CD8-positive, alpha-beta memory T cell (primary cell): ENCODE measurements around the gene ADAM8. TPM values are rescaled to one million over a fixed set of nuclear protein-coding genes. Genes with fewer than 3 reads are reported as not detected.

Source experiments
- CTCF ChIA-PET: fragments of 350-600 bp; sonication (Branson Sonifier 250); formaldehyde crosslinking; loops from one replicate; lab custom pipeline; 2021; ENCODE audit warnings: antibody characterized with exemption; lab: Charles Lee
- POLR2A ChIA-PET: fragments of 350-600 bp; sonication (Branson Sonifier 250); formaldehyde crosslinking; loops from one replicate; lab custom pipeline; 2021; ENCODE audit warnings: antibody characterized with exemption; lab: Charles Lee
- DNase-seq, 5 donors: peaks; one replicate each; pipeline versions ENCODE4 v3.0.0 to v3.0.0-alpha.2; 2020 to 2022; ENCODE audit warnings: mixed read lengths in 1 of 5
- H3K27ac ChIP-seq: one replicate; pipeline ENCODE4 v1.7.0; 2013; ENCODE audit warnings: low read depth, mild to moderate bottlenecking, low read length, moderate library complexity
- H3K27me3 ChIP-seq: 2 replicates; pipeline ENCODE4 v1.7.0; 2013; ENCODE audit warnings: low read length, mild to moderate bottlenecking; ENCODE audit not compliant: insufficient read depth, poor library complexity, severe bottlenecking
- H3K36me3 ChIP-seq: 2 replicates; pipeline ENCODE4 v1.7.0; 2013; ENCODE audit warnings: mild to moderate bottlenecking, low read length, moderate library complexity; ENCODE audit not compliant: insufficient read depth
- H3K4me1 ChIP-seq: 2 replicates; pipeline ENCODE4 v1.7.0; 2013; ENCODE audit warnings: mild to moderate bottlenecking, low read length, moderate library complexity; ENCODE audit not compliant: insufficient read depth
- H3K4me3 ChIP-seq: 2 replicates; pipeline ENCODE4 v1.7.0; 2013; ENCODE audit warnings: mild to moderate bottlenecking, low read length
- H3K9me3 ChIP-seq: 2 replicates; pipeline ENCODE4 v1.7.0; 2013; ENCODE audit warnings: mild to moderate bottlenecking, low read length
- H3K27ac Mint-ChIP-seq, 8 donors: one replicate each; pipeline ENCODE4 v1.8.0; 2020 to 2021; ENCODE audit warnings: mixed read lengths in 8 of 8, mild to moderate bottlenecking in 6 of 8, inconsistent platforms in 3 of 8, moderate library complexity in 3 of 8
- H3K27me3 Mint-ChIP-seq, 2 donors: one replicate each; pipeline ENCODE4 v1.8.0; 2020 to 2021; ENCODE audit warnings: mixed read lengths in 2 of 2, mild to moderate bottlenecking in 1 of 2, moderate library complexity in 1 of 2
- H3K36me3 Mint-ChIP-seq, 3 donors: one replicate each; pipeline ENCODE4 v1.8.0; 2020 to 2021; ENCODE audit warnings: mixed read lengths in 3 of 3, inconsistent platforms in 1 of 3, mild to moderate bottlenecking in 1 of 3
- H3K4me1 Mint-ChIP-seq, 3 donors: one replicate each; pipeline ENCODE4 v1.8.0; 2020 to 2021; ENCODE audit warnings: mixed read lengths in 3 of 3, inconsistent platforms in 1 of 3, mild to moderate bottlenecking in 1 of 3
- H3K4me3 Mint-ChIP-seq, 7 donors: one replicate each; pipeline ENCODE4 v1.8.0; 2020 to 2021; ENCODE audit warnings: mixed read lengths in 7 of 7, mild to moderate bottlenecking in 6 of 7, moderate library complexity in 4 of 7, inconsistent platforms in 2 of 7
- H3K9me3 Mint-ChIP-seq, 5 donors: one replicate each; pipeline ENCODE4 v1.8.0; 2020 to 2022; ENCODE audit warnings: mixed read lengths in 5 of 5, mild to moderate bottlenecking in 3 of 5, moderate library complexity in 2 of 5, inconsistent platforms in 1 of 5
- polyA plus RNA-seq: library from polyadenylated mRNA; unstranded; fragments of 300-500 nt; fragmentation: Illumina TruSeq; gene quantifications from one replicate; pipeline ENCODE4 v1.2.3, GENCODE V29; 2021
- total RNA-seq, 2 experiments: library from RNA; stranded (reverse); gene quantifications; one replicate each; pipeline ENCODE4 v1.2.3, GENCODE V29; 2021

Gene ADAM8
- total and polyA plus RNA-seq, 3 experiments from 2014 or later: 67.0 to 74.9 (median 70.0) TPM

DNA sequence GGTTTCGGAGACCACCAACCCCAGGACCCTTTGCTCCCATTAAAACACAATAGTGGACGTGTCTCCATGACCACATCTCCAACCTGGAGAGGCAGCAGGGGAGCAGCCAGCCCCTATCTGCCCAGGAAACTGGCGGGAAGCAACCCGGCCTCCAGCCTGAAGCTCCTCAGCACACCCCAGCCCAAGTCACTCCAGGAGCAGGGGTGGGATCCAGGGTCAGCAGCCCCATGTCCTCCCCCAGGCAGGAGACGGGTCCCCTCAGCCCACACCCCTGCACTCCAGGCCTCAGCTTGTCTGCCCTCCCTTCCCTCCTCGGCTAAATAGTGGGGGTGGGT lies 601 bp downstream of the ADAM8 start:
- ChIA-PET CTCF (interaction anchor here (0.9 to 3.5 kb wide), 7 partner anchors 9 to 132 kb away, joined by 3 to 17 read pairs (median 10); no protein-coding TSS in a partner anchor), POLR2A (interaction anchor here (1.0 to 1.5 kb wide), 4 partner anchors 12 to 114 kb away, joined by 3 to 7 read pairs (median 4); no protein-coding TSS in a partner anchor)
- Mint-ChIP-seq H3K4me1 (peaks cover 23 to 54% (median 34%) of the 10 kb centered on the region in 3 donors), H3K27me3 (no peaks in the 10 kb centered on the region), H3K9me3 (no peaks in the 10 kb centered on the region), H3K27ac (peak overlapping the region; percentile 93 to 99 (median 96)), H3K36me3 (peaks cover 0 to 32% (median 0%) of the 10 kb centered on the region in 3 donors), H3K4me3 (peak overlapping the region; percentile 88 to 97 (median 91))
- H3K9me3 ChIP-seq: no peaks in the 10 kb centered on the region
- H3K27me3 ChIP-seq: no peaks in the 10 kb centered on the region
- peak overlapping the region; percentile 93 for H3K27ac ChIP-seq
- H3K4me3 ChIP-seq: peak overlapping the region; percentile 88
- peaks cover 45% of the 10 kb centered on the region for H3K4me1 ChIP-seq
- DNase-seq: no peak
- peaks cover 3% of the 10 kb centered on the region for H3K36me3 ChIP-seq

DNA sequence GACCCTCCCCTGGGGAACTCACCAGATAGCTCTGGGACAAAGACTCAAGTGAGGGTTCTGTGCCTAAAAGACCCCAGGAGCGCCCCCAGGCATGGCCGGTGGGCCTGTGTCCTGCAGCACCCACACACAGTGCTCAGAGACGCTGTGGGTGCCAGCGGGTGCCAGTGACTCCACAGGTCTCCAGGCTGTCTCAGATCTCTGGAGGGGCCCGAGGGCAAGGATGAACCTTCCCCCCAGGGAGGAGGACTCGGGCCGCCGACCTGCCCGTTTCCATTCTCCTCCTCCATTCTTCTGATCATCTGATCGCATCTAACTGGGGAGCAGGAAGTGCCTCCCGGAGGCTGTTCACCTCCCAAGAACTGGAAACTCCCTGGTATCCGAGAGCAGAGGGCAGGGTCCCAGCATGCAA lies 980 bp downstream of the ADAM8 start:
- no peaks in the 10 kb centered on the region for H3K9me3 Mint-ChIP-seq
- Histone ChIP-seq H3K4me1 (peaks cover 45% of the 10 kb centered on the region), H3K27me3 (no peaks in the 10 kb centered on the region), H3K27ac (peak overlapping the region; percentile 93), H3K36me3 (peaks cover 3% of the 10 kb centered on the region), H3K4me3 (peak overlapping the region; percentile 88), H3K9me3 (no peaks in the 10 kb centered on the region)
- H3K4me3 Mint-ChIP-seq: peak overlapping the region; percentile 88 to 97 (median 91)
- ChIA-PET CTCF (interaction anchor here (0.8 to 3.5 kb wide), 9 partner anchors 9 to 131 kb away, joined by 3 to 17 read pairs (median 5); no protein-coding TSS in a partner anchor), POLR2A (interaction anchor here (1.0 to 1.5 kb wide), 5 partner anchors 11 to 114 kb away, joined by 3 to 8 read pairs (median 5); no protein-coding TSS in a partner anchor)
- H3K27ac Mint-ChIP-seq: peak overlapping the region; percentile 93 to 99 (median 96)
- H3K36me3 Mint-ChIP-seq: peaks cover 0 to 34% (median 0%) of the 10 kb centered on the region in 3 donors
- DNase-seq: peak in 3 of 5 donors; percentile 36 to 68 (median 44)
- no peaks in the 10 kb centered on the region for H3K27me3 Mint-ChIP-seq
- peaks cover 23 to 54% (median 34%) of the 10 kb centered on the region in 3 donors for H3K4me1 Mint-ChIP-seq

DNA sequence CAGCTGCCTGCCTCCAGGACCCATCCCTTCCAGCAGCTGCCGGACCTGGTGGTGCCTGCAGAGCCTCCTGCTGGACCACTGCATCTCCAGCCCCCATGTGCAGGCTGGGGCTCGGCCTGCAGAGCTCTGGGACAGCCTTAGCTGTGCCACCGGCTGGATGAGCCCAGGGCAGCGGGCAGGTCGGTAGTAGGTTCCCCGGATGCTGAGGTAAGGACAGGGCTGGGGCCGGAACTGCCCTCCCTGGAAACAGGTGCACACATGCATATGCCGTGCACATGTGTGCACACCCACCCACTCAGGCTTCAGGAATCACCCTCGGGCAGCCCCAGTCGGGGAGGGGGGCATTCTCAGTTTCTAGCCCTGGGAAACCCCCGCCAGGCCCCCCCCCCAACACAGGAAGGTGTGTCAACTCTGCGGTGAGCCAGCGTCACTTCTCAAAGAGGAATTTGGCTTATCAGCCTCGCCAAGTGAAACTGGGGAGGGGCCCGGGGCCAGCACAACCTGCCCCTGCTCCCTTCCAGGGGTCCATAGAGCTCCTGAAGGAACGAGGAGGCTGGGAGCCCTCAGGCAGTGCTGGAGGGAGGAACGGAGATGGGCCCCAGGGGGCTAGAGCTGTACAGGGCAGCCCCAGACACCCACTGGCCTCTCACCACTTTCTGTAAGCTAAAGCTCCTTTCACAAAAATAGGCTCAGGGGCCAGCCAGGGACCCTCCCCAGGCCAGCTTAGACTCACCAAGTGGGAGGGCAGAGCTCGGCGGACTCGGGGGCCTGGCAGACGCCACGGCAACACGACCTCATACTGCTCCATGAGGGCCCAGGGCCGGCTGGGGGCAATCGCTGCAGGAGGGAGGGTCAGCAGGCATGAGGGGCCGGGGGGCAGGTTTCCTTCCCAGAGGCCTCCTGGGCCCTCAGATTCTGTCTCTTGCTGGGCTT lies 1.7 kb downstream of the ADAM8 start:
- peaks cover 45% of the 10 kb centered on the region for H3K4me1 ChIP-seq
- Mint-ChIP-seq H3K4me1 (peaks cover 23 to 50% (median 34%) of the 10 kb centered on the region in 3 donors), H3K9me3 (no peaks in the 10 kb centered on the region), H3K27me3 (no peaks in the 10 kb centered on the region), H3K36me3 (peaks cover 0 to 35% (median 0%) of the 10 kb centered on the region in 3 donors), H3K4me3 (peak overlapping the region; percentile 88 to 97 (median 91)), H3K27ac (peak overlapping the region; percentile 93 to 99 (median 96))
- H3K27ac ChIP-seq: peak overlapping the region; percentile 93
- ChIA-PET CTCF (interaction anchor here (0.8 to 3.5 kb wide), 9 partner anchors 8 to 131 kb away, joined by 3 to 17 read pairs (median 5); no protein-coding TSS in a partner anchor), POLR2A (interaction anchor here (1.0 to 1.5 kb wide), 3 partner anchors 11 to 115 kb away, joined by 3 to 8 read pairs (median 7); no protein-coding TSS in a partner anchor)
- peak overlapping the region; percentile 88 for H3K4me3 ChIP-seq
- peak; percentile 71 to 92 (median 80) for DNase-seq
- H3K36me3 ChIP-seq: peaks cover 10% of the 10 kb centered on the region
- H3K9me3 ChIP-seq: no peaks in the 10 kb centered on the region
- H3K27me3 ChIP-seq: no peaks in the 10 kb centered on the region

DNA sequence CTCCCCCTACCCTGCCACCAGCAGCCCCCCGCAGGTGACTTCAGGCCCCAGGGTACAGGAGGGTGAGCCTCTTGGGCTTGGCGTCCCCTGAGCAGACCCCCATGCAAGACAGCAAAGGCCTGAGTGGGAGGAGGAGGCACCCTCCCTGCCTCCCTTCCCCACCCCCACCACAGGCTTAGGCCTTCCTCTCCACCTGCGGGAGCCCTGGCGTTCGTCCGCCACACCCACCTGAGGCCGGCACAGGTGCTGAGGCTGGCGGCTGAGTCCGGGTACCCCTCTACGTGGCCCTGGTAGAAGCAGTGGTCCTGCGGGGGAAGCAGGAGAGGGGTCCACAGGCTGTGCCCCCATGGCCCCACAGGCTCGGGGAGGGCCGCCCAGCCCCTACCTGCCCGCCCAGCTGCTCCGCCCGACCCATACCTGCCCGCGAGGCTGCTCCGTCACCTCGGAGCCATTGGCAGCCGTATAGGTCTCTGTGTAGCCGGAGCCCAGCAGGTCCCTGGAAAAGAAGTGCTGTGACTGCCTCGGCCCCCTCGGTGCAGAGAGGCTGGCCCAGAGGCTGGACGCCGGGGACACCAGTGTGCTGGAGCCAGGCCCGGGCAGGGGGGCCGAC lies 3.0 kb downstream of the ADAM8 start:
- Histone ChIP-seq H3K27me3 (no peaks in the 10 kb centered on the region), H3K9me3 (no peaks in the 10 kb centered on the region), H3K36me3 (peaks cover 11% of the 10 kb centered on the region), H3K27ac (no peak overlapping the region), H3K4me1 (peaks cover 34% of the 10 kb centered on the region), H3K4me3 (no peak overlapping the region)
- Mint-ChIP-seq H3K27me3 (no peaks in the 10 kb centered on the region), H3K4me3 (peak overlapping the region in 1 of 7 donors; percentile 34), H3K9me3 (no peaks in the 10 kb centered on the region), H3K4me1 (peaks cover 12 to 36% (median 22%) of the 10 kb centered on the region in 3 donors), H3K27ac (peak overlapping the region in 3 of 8 donors; percentile 32 to 87 (median 68)), H3K36me3 (peaks cover 0 to 42% (median 0%) of the 10 kb centered on the region in 3 donors)
- POLR2A ChIA-PET: no interaction called here
- CTCF ChIA-PET: interaction anchor here (2.1 kb wide), 1 partner anchor 10 kb away, joined by 10 read pairs; no protein-coding TSS in a partner anchor
- no peak for DNase-seq

DNA sequence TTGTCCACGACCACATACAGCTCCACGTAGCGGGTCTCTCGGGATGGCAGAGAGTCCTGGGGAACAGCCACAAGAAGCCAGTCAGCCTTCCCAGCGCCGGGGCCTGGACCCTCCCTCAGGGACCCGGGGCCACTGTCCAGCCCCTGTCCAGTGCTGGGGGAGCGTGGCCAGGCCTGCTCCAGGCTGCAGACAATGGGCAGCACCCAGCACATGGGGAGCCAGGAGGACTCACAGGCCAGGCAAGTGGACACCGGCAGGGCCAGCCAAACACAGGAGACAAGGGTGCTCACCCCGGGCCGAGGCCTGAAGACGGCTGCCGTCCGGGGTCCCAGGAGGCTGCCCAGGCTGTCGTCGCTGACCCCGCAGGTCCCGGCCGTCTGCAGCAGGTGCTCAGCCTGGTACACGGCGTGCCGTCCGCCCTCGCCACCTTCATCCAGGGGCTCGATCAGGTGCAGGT lies 3.7 kb downstream of the ADAM8 start:
- peak overlapping the region in 1 of 8 donors; percentile 32 for H3K27ac Mint-ChIP-seq
- no peaks in the 10 kb centered on the region for H3K9me3 Mint-ChIP-seq
- H3K9me3 ChIP-seq: no peaks in the 10 kb centered on the region
- H3K27me3 ChIP-seq: no peaks in the 10 kb centered on the region
- no peak overlapping the region for H3K4me3 Mint-ChIP-seq
- H3K27ac ChIP-seq: no peak overlapping the region
- CTCF ChIA-PET: no interaction called here
- peaks cover 11% of the 10 kb centered on the region for H3K36me3 ChIP-seq
- H3K4me1 Mint-ChIP-seq: peaks cover 6 to 29% (median 16%) of the 10 kb centered on the region in 3 donors
- no peak for DNase-seq
- H3K4me3 ChIP-seq: no peak overlapping the region
- POLR2A ChIA-PET: no interaction called here
- H3K36me3 Mint-ChIP-seq: peaks cover 0 to 43% (median 0%) of the 10 kb centered on the region in 3 donors
- H3K27me3 Mint-ChIP-seq: no peaks in the 10 kb centered on the region
- H3K4me1 ChIP-seq: peaks cover 27% of the 10 kb centered on the region

DNA sequence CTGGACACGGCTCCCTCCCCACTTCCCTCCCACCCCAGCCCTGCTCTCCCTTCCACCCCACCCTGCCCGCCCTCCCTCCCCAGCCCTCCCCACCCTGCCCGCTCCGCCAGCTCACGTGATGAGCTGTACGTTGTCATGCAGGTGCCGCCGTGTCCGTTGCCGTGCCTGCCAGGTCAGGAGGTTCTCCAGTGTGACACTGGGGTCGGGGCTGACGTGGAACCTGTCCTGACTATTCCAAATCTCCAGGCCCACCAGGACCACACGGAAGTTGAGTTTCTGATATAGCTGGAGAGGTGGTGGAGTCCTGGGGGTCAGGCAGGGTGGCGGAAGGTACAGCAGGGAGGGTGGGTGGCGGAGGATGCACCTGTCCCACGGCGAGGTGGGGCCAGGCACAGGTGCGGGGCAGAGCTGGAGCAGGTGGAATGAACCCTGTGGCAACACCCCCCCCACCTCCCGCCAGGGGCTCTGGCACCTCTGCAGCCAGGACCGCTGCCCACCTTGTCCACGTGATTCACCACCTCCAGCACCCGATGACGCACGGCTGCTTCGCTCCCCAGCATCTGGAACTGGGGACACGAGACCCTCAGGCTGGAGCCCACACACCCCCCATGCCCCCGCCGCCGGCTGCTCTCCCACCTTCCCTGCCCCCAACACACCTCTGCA lies 4.2 kb downstream of the ADAM8 start:
- Mint-ChIP-seq H3K9me3 (no peaks in the 10 kb centered on the region), H3K27ac (peak overlapping the region in 3 of 8 donors; percentile 29 to 64 (median 42)), H3K36me3 (peaks cover 0 to 45% (median 0%) of the 10 kb centered on the region in 3 donors), H3K27me3 (no peaks in the 10 kb centered on the region), H3K4me3 (peak overlapping the region in 1 of 7 donors; percentile 73), H3K4me1 (peaks cover under 1 to 24% (median 11%) of the 10 kb centered on the region in 3 donors)
- peaks cover 11% of the 10 kb centered on the region for H3K36me3 ChIP-seq
- no peak overlapping the region for H3K4me3 ChIP-seq
- no peaks in the 10 kb centered on the region for H3K27me3 ChIP-seq
- H3K4me1 ChIP-seq: peaks cover 22% of the 10 kb centered on the region
- ChIA-PET CTCF (interaction anchor here (1.3 kb wide), 1 partner anchor 57 kb away, joined by 3 read pairs; no protein-coding TSS in a partner anchor), POLR2A (interaction anchor here (0.7 kb wide), 1 partner anchor 42 kb away, joined by 3 read pairs; no protein-coding TSS in a partner anchor)
- H3K9me3 ChIP-seq: no peaks in the 10 kb centered on the region
- DNase-seq: no peak
- H3K27ac ChIP-seq: no peak overlapping the region
